MCF 10A (cell line): ENCODE measurements around the gene SH3GL3. TPM values are rescaled to one million over a fixed set of nuclear protein-coding genes. Genes with fewer than 3 reads are reported as not detected.

Experiments
- BruUV-seq: library from RNA; stranded (reverse); fragments of 400-500 nt; replicated peaks from 2 replicates; lab custom pipeline; 2021; lab: Mats Ljungman, UMichigan
- CTCF ChIA-PET: fragments of 300-600 bp; sonication (Branson Sonifier 250); formaldehyde crosslinking; extraction: SDS; loops from one replicate; lab custom pipeline; 2021; ENCODE audit warnings: antibody characterized with exemption, inconsistent platforms; lab: Yijun Ruan, JAX
- POLR2A ChIA-PET: fragments of 300-600, 350-650 bp; sonication (Branson Sonifier 250); formaldehyde crosslinking; extraction: SDS; loops from one replicate; lab custom pipeline; 2020; ENCODE audit warnings: antibody characterized with exemption, inconsistent platforms; lab: Yijun Ruan, JAX
- DNase-seq: peaks from one replicate; pipeline ENCODE4 v3.0.0-alpha.2; 2018; ENCODE audit not compliant: unreplicated experiment
- H3K27ac Mint-ChIP-seq: one replicate; pipeline ENCODE4 v1.8.0; 2022; ENCODE audit warnings: mild to moderate bottlenecking, low read depth, mixed read lengths; ENCODE audit not compliant: unreplicated experiment
- H3K27me3 Mint-ChIP-seq: one replicate; pipeline ENCODE4 v1.8.0; 2022; ENCODE audit warnings: mixed read lengths; ENCODE audit not compliant: insufficient read depth, unreplicated experiment
- H3K36me3 Mint-ChIP-seq: one replicate; pipeline ENCODE4 v1.8.0; 2022; ENCODE audit warnings: mild to moderate bottlenecking, moderate library complexity, mixed read lengths; ENCODE audit not compliant: insufficient read depth, unreplicated experiment
- H3K4me1 Mint-ChIP-seq: one replicate; pipeline ENCODE4 v1.8.0; 2022; ENCODE audit warnings: mixed read lengths; ENCODE audit not compliant: insufficient read depth, unreplicated experiment
- H3K4me3 Mint-ChIP-seq: one replicate; pipeline ENCODE4 v1.8.0; 2022; ENCODE audit warnings: mild to moderate bottlenecking, moderate library complexity, mixed read lengths; ENCODE audit not compliant: unreplicated experiment
- H3K9me3 Mint-ChIP-seq: one replicate; pipeline ENCODE4 v1.8.0; 2022; ENCODE audit warnings: mixed read lengths; ENCODE audit not compliant: unreplicated experiment
- CTCF ChIP-seq: fragments of 200-600 bp; IDR thresholded peaks from one replicate; pipeline ENCODE4 v1.8.0; 2022; ENCODE audit warnings: antibody characterized with exemption, mild to moderate bottlenecking; ENCODE audit not compliant: unreplicated experiment
- intact Hi-C: fragments of 100-400 bp; cut with micrococcal nuclease; formaldehyde crosslinking; loops from 2 replicates; pipeline ENCODE4 v1.14.1; 2022
- total RNA-seq: library from RNA; stranded (reverse); gene quantifications from 2 replicates; pipeline ENCODE4 v1.2.3, GENCODE V29; 2022

Gene SH3GL3
- total RNA-seq, 1 experiment from 2014 or later: 0.19 TPM

GRCh38 chr15:83471307-83471866 lies 24.2 kb downstream of the SH3GL3 start:
- Mint-ChIP-seq H3K27me3 (no peaks in the 10 kb centered on the region), H3K36me3 (no peaks in the 10 kb centered on the region), H3K4me1 (no peaks in the 10 kb centered on the region), H3K9me3 (no peaks in the 10 kb centered on the region), H3K27ac (no peak overlapping the region), H3K4me3 (no peak overlapping the region)
- BruUV-seq: no TSS peak
- CTCF ChIA-PET: interaction anchor here (0.7 kb wide), 1 partner anchor 183 kb away, joined by 3 read pairs; no protein-coding TSS in a partner anchor
- no peak for DNase-seq
- intact Hi-C loops: no loop called here
- TF ChIP-seq CTCF: no peak
- POLR2A ChIA-PET: no interaction called here

GRCh38 chr15:83472151-83472550 lies 25.0 kb downstream of the SH3GL3 start:
- no peaks in the 10 kb centered on the region for H3K9me3 Mint-ChIP-seq
- no peaks in the 10 kb centered on the region for H3K27me3 Mint-ChIP-seq
- POLR2A ChIA-PET: no interaction called here
- CTCF ChIA-PET: no interaction called here
- no TSS peak for BruUV-seq
- no peaks in the 10 kb centered on the region for H3K36me3 Mint-ChIP-seq
- no peaks in the 10 kb centered on the region for H3K4me1 Mint-ChIP-seq
- no peak for DNase-seq
- intact Hi-C loops: no loop called here
- no peak overlapping the region for H3K4me3 Mint-ChIP-seq
- no peak overlapping the region for H3K27ac Mint-ChIP-seq
- TF ChIP-seq CTCF: no peak

- POLR2A ChIA-PET: no interaction called here
- no peak for DNase-seq
- no TSS peak for BruUV-seq
- Mint-ChIP-seq H3K36me3 (no peaks in the 10 kb centered on the region), H3K4me1 (no peaks in the 10 kb centered on the region), H3K27ac (no peak overlapping the region), H3K9me3 (no peaks in the 10 kb centered on the region), H3K4me3 (no peak overlapping the region), H3K27me3 (no peaks in the 10 kb centered on the region)
- intact Hi-C loops: no loop called here
- TF ChIP-seq CTCF: no peak
- CTCF ChIA-PET: no interaction called here
Observed at GRCh38 chr15:83472797-83473196, 25.7 kb downstream of the SH3GL3 start.

- Mint-ChIP-seq H3K9me3 (no peaks in the 10 kb centered on the region), H3K27me3 (no peaks in the 10 kb centered on the region), H3K27ac (no peak overlapping the region), H3K4me3 (no peak overlapping the region), H3K4me1 (no peaks in the 10 kb centered on the region), H3K36me3 (no peaks in the 10 kb centered on the region)
- ChIA-PET CTCF (interaction anchor here (1.2 to 1.3 kb wide), 2 partner anchors 10 to 227 kb away, joined by 3 to 4 read pairs; no protein-coding TSS in a partner anchor), POLR2A (interaction anchor here (0.6 kb wide), 1 partner anchor 272 kb away, joined by 3 read pairs; no protein-coding TSS in a partner anchor)
- no peak for TF ChIP-seq CTCF
- intact Hi-C loops: no loop called here
- no TSS peak for BruUV-seq
- DNase-seq: no peak
Observed at GRCh38 chr15:83474578-83474977, 27.4 kb downstream of the SH3GL3 start.
